ENCODE data around the gene TCF4.

The TCF4 gene

DNA sequence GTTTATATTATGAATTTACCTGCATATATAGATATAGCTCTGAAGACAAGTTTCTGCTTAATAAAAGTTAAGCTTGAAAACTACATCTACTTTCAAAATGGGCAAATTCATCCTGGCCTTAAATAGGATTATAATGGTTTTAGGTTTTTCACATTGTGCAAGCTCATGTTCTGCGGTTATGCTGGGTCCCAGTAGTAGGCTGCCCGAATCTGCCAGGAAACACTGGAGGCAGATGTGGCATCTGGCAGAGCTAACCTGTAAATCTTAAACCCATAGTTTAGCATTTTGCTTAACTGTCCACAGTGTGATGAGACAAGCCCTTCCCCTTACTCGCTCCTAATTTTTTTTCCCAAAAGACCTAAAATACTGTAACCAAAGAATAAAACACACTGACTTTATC is 234.2 kb downstream of the TCF4 start:
- no peak for DNase-seq (ENCODE audit: low read depth in 1 of 2, low spot score in 1 of 2)

DNA sequence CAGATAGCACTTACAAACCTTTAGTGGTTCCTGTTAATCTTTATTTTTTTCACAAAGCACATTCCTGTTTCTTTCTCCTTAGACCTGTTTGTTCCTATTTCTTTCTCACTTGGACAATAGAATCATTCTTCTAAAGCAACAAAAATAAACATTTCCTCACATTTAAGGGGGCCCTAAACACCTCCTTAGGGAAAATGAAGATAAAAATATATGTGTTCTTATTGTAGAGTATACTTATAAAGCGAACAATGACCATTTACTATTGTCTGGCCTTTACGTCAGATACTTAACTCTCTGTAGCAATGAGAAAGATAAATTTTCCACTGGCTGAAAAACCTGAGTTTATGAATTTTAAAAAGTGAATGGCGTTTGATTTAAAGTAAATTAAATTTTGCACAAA is 234.6 kb downstream of the TCF4 start:
- DNase-seq (ENCODE audit: low read depth in 1 of 2, low spot score in 1 of 2): no peak

DNA sequence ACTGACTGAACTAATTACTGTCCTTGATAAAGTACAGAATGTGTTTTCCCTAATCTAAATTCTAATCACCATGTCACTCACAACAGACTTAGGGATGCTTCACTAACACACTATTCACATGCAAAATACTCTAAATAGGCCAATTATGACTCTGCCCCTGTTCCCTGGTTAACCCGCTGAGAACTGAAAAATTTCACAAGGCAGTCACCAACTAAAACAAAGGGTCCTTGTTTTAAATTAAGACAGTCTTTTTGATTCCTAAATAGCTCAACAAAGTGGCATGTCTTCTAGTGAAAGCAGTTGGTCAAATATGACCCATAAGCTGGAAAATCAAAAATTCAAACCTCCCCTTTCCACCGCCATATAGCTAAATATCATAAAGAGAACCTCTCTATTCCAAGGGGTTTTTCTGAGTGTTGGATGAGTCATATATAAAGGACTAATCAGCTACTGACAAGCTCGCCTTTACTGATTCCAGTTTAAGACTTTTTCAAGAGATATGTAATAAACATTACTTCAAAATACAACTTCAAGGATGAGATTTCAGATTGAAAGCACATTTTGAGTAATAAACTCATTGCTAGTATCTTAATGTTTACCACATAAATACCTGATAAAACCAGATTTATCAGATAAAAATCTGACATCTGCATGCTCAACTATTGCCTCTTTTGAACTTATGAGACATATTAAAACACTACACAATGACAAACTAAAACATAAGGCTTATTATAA is 235.8 kb downstream of the TCF4 start:
- no peak for DNase-seq (ENCODE audit: low read depth in 1 of 2, low spot score in 1 of 2)

DNA sequence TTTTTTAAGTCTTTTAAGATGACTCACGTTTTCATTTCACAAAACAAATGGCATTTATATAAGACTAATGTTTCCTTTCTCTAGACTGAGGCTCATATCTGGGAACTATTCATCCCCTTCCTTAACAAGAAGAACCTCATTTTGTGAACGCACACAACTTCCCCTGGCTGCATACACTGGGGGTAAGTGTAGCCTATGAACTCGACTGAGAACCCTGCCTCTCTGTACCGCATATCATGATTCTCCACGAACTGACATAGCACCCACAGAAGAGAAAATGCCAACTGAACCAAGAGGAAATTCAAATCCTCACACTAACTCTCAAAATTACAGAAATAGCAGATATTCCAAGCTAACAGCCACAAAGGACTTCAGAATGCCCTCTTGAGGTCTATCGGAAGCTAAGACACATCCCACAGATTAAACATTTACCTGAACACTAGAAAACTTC is 236.7 kb downstream of the TCF4 start:
- no peak for DNase-seq (ENCODE audit: low read depth in 1 of 2, low spot score in 1 of 2)

DNA sequence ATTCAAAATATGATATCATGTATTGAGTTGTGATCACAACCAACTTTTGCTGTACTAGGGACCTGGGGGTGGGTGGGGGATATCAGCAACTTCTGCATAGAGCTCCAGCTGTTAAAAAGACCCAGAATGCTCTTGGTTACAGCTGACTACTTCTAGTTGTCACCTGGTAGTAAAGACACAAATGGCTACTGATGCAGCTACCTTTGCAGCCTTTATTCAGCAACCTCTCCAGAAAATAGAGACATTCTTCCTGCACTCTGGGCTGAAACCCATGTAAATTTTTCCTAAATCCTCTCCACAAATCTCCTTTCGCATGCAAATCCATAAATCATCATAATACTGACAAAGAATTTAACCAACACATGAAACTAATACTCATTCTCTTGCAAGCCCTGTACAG is 238.3 kb downstream of the TCF4 start:
- DNase-seq (ENCODE audit: low read depth in 1 of 2, low spot score in 1 of 2): no peak

DNA sequence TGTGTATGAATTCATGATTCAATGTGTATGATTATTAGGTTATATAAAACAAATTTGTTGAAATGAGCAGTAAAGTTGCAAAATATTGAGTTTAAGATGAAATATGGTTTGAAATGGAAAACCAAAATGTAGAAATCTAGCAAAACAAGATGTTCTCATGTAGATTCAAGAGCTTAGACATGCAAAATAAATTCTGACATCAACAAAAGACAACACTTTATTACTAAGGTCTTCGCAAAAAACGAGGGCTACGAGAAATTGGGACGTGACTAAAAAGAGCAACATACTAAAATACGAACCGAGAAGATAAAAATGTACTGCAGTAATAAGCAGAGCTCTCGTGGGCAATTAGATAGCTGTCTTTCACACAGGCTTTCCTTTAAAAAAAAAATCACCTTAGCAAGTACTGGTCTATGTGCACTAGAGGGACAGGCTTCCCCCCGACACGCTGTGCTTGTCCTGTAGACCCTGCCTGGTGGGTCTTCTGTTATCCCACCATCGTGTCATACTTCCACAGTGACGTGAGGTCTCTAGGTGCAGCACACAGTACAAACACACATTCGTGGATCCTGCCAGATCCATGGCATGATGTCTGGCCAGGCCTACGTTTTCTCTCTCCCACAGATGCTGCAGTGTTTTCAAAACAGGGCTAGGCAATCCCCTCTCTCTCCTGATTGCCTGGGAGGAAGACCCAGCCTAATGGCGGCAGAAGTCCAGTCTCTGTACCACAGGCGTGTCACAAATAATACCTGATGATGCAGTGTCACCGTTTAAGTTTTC is 240.8 kb downstream of the TCF4 start:
- no peak for DNase-seq (ENCODE audit: low read depth in 1 of 2, low spot score in 1 of 2)

DNA sequence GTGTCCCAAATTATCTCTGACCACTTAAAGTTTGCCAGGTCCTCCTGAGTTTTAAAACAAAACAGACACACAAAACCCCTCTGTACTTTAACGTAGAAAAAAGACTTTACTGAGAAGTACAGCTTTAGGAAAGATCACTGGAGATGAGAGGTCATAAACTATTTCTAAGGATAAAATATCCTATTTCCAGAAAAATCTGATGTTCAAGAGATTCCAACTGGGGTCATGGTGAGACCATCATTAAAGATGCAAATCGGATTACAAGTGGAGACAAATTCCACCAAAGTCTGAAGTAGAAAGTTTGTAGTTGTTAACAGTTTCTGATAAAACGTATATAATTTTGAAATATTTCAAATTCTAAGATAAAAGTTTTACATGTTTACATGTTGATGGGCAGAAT is 241.6 kb downstream of the TCF4 start:
- DNase-seq (ENCODE audit: low read depth in 1 of 2, low spot score in 1 of 2): no peak

DNA sequence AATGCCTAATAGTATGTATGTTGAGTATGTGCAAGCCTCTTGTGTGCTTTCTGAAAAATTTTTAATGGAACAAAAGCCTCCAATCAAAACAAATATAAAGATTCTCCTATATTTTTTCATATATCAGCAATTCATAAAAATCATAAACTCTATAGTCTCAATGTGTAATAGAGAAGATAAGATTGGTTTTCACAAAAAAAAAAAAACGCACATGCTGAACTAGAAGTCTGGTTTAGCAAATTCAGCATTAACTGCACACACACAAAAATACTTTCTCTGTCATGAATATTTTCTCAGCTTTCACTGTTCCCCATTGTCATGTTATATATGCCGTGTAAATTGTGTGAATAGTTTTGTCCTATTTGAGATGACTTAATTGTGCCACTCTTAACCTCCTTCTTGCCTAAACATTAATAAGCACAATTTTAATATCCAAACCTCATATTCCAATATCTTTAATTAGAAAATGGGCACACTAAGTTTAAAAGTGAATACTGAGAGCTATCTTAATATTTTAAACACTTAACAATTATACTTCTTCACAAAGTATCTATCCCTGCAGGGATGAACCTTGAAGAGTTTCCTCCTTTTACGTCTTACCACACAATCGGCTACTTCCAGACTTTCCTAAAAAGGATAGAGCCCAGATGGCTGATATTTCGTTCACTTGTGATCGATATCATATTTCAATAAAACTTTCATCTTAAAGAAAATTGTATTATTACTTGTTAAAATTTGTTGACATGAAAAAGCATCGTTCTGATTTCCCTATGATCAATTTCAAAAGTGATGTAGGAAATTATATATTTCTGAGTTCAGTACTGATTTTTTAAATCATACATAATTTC is 242.7 kb downstream of the TCF4 start:
- no peak for DNase-seq (ENCODE audit: low read depth in 1 of 2, low spot score in 1 of 2)

DNA sequence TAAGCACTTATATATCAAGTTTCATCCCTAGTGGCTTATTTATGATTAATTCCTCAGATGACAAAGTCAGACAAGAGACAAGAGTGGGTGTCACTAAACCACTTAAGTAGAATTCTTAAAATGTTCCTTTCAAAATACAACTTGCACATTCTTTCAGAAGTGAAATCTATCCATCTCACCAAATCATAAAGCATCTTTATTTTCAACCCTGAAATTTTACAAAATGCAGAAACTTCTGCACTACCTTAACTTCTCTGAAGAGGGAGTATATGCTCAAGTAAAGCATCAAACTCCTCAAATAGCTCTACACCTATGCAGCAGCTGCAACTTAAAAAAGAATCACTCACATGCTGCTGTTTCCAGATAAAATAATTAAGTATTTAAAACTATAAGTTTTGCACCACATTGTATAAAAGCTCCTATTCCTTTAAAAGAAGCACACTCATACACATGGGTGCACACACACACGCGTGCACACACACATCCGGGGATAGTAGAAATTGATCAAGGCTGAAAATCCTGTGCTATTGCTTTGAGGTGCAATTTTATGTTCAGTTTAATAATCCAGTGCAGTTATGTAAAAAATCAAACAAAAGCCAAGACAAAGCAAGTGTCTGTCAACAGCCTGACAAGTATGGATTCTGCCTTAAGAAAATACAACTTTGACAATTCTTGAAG is 244.5 kb downstream of the TCF4 start:
- no peak for DNase-seq (ENCODE audit: low read depth in 1 of 2, low spot score in 1 of 2)

DNA sequence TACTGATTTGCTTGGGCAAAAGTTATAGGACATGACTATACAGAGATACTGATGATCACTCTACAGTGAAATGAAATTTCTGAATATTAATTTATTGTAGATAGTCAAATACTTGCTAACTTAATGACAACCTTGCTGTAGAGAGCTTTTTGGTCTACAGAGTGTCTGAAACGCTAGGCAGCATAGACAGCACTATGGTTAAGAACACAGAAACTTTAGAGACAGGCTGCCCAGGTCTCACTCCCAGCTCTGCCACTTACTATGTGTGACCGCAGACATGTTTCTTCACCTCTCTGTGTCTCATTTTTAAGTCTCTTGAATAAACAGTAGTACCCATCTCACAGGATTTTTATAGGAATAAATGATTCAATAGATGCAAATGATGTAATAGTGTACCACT is 247.0 kb downstream of the TCF4 start:
- DNase-seq (ENCODE audit: low read depth in 1 of 2, low spot score in 1 of 2): no peak

DNA sequence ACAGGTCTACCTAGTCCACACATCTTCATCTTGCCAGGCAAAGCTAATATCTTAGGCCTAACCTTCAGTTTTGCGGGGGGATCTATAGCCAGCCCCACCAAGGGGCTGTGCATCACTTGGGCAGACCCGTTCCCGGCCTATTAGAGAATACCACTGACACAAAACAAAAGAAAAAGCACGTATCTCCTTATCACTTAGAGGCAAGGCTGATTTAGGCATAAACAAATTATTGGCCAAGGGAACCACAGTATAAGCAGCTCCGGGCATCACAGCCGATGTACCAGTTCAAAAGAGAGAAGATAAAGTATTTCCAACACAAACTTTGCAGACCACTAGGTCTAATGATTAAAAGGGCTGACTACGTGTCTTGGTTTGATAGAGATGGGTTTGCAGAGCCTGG is 248.0 kb downstream of the TCF4 start:
- no peak for DNase-seq (ENCODE audit: low read depth in 1 of 2, low spot score in 1 of 2)

DNA sequence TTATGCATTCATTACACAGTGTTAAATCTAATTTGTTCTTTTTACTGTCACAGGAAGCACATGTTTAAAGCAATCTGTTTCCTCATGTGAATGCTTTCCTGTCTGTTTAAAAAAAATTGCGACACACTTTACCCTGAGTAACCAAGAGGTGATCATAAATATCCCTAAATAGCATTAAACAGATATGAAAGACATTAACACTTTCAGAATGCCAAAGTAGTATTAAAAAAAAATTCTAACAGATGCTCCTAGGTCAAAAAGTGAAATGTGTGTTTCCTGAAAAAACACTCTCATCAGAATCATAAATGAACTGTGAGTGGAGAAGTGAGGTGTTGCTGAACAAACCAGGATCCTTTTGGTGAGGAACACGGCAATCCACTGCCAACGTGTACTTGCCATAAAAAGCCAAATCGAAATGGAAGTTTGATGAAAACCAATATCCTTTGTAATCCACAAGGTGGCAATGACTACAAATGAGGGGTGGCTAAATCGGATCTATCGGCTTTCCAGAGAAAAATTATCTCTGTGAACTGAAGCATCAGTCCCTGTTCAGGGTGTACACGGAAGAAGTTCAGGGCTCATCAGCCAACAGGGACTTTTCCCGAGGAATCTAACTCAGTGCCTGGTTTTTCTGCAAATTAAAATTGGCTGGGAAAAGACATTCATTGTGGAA is 248.9 kb downstream of the TCF4 start:
- DNase-seq (ENCODE audit: low read depth in 1 of 2, low spot score in 1 of 2): no peak

DNA sequence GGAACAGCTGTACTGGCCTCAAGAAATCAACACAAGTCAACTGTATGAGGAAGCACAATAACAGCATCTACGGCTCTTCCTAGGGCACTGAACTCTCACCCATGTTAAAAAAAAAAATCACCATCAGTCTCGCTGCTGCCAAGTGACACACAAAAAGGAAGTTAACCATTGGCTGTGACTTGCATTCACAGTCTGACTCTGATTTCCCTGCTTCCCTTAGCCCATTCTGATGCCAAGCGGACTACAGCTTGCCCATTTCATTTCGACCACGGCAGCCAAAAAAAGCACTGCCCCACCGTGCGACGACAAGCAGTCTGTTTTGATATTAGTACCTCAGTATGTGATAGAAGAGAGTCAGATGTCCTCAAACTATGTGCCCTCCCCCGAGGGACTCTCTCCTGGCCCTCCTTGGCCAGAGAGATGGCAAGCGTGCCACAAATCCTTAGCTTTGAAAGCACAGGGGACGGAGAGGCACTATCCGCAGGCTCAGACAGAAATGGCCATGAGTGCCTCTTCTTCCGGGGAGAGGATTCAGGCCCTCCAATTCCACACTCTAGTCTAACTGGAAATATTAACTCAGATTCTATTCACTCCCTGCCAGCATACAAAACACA is 250.0 kb downstream of the TCF4 start:
- DNase-seq (ENCODE audit: low read depth in 1 of 2, low spot score in 1 of 2): no peak

DNA sequence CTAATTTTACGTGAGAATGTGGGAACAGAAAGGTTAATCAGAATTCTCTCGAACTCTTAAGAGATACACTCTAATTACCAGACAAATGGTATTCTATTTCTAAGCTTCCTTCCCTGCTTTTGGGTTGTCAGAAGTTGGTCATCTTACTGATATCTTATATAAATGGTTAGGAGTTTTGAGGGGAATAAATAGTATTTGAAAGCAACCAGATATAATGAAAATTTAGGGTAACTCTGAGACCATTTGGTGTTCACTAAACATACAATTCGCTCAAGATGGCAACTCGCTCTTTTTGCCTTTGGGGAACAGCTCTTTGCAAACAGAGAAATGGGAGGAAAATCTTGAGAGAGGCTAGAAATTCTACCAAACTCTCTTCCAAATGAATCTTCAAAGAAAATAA is 250.9 kb downstream of the TCF4 start:
- DNase-seq (ENCODE audit: low read depth in 1 of 2, low spot score in 1 of 2): no peak

DNA sequence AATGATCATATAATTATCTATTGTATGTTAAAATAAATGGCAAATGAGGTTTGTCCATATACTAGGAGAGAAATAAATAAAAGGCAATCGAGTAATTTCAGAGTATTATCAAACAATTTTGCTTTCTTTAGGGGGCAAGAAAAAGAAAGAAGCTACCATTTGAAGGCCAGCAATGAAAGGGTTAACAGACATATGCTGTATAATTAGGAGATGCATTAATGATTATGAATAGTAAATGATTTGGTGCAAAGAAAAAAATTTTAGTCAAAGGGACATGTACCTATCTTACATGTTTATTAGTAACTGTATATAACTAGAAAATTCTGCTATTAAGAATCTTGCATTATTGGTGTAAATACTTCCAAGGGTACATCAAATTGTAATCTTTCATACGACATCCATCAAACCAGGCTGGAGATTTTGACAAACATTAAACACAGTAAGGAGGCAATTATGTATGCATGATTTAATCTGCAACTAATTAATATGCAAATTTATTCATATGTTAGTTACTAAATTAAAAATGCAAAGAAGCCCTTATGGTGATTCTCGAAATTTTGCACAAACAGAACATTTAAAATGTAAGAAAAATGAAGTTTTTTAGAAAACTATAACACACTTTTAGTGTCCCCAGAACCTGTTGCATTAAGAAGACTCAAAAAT is 251.4 kb downstream of the TCF4 start:
- no peak for DNase-seq (ENCODE audit: low read depth in 1 of 2, low spot score in 1 of 2)

DNA sequence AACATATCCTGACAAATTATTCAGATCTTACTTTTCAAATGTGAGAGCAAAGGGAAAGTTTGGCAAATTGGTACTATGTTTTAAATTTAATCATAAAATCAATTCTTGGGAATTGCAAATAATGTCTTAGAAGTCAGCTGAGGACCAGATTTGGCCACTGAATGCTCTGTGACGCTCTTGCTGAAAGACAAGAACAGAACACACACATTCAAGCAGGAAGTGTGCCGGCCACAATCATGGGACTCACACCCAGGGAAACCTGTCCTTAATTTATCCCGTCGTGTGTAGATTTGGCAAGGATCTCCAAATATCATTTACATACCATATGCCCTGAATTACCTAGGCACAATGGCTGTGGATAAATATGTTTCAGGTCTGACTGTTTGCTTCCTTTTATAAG is 253.1 kb downstream of the TCF4 start:
- DNase-seq (ENCODE audit: low read depth in 1 of 2, low spot score in 1 of 2): no peak

DNA sequence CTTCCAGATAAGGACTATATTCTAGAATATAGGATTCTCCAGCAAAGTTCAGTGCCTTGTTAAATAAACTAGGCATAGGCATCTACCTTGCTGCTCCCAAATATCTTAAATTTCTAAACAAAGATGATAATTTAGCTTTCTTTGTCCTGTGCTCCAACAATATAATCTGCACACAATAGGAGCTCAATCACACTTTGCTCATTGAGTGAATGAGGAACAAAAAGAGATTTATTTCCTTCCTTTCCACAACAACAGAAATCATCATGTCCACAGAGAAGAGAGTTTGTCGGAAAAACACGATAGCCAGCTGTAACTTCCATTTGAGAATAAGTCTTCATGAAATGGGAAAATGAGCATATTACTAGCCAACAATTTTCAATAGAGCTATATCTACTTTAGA is 256.7 kb downstream of the TCF4 start:
- no peak for DNase-seq (ENCODE audit: low read depth in 1 of 2, low spot score in 1 of 2)

DNA sequence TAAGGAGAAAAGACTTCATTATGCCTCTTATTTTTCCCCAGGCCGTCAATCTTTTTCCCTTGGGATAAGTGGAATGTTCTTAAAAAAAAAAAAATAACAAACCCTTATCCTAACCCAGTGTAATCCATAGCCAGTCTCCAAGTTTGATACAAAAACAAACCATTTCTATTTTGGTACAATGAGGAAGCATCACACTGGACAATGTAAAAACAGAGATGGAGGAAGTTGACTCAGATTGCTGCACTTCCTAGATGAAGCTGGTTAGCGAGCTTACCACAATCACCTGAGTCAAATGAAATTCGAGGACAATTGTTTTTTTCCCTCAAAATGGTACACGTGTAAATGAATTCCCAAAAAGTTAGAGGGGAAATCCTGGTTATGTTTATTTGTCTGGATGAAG is 259.7 kb downstream of the TCF4 start:
- DNase-seq (ENCODE audit: low read depth in 1 of 2, low spot score in 1 of 2): no peak

DNA sequence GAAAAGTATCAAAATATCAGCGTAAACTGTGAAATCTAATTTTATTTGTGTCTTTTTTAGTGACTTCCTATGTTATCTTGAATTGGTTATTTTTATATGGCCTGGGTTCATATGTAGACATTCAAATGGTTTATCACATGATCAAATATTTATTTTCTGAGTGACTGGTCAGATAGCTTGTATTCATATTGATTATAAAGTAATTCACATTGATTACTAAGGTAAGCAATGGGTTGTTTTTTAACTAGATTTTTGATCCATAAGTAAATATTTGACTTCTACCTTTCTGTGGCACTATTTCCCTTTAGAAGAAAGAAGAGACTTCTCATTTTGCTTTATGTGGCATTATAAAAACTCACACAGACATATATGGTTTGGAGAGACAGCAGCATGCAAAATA is 260.5 kb downstream of the TCF4 start:
- no peak for DNase-seq (ENCODE audit: low read depth in 1 of 2, low spot score in 1 of 2)

DNA sequence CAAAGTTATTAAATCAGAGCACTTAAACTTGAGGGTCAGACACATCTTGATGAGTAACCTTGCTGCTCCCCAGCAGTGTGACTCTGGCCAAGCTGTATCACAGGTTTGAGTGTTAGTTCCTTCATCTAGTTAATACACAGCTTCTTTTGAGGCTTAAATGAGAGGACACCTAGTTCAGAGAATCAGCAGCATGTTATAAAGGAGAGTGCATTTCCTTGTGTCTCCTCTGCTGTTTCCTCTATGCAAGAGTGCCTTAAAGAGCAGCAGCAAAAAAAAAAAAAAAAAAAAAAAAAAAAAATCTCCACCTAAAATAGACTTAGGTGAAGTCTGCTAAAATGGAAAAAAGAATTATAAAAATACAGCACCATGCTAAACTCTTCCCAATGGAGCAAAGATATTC is 261.9 kb downstream of the TCF4 start:
- no peak for DNase-seq (ENCODE audit: low read depth in 1 of 2, low spot score in 1 of 2)
